Smooth muscle cell (in vitro differentiated cells): ENCODE measurements around the gene AP1AR. TPM values are rescaled to one million over a fixed set of nuclear protein-coding genes. Genes with fewer than 3 reads are reported as not detected.

ENCODE experiments used
- DNase-seq: peaks from one replicate; lab custom pipeline; 2025; ENCODE audit not compliant: unreplicated experiment; lab: John Stamatoyannopoulos, UW
- H2AFZ ChIP-seq: fragments of 200-600 bp; sonication (generic); 2 replicates; pipeline ENCODE4 v1.6.0; 2016; ENCODE audit warnings: antibody characterized with exemption, low read depth, mild to moderate bottlenecking
- H3F3A ChIP-seq: fragments of 200-600 bp; sonication (generic); 2 replicates; pipeline ENCODE4 v1.6.0; 2017; ENCODE audit warnings: antibody characterized with exemption, low read depth
- H3K27ac ChIP-seq: fragments of 200-600 bp; sonication (generic); 2 replicates; pipeline ENCODE4 v1.5.1; 2016; ENCODE audit warnings: low read depth, mild to moderate bottlenecking
- H3K27me3 ChIP-seq: fragments of 200-600 bp; sonication (generic); 2 replicates; pipeline ENCODE4 v1.6.1; 2016; ENCODE audit warnings: low read depth, mild to moderate bottlenecking
- H3K36me3 ChIP-seq: fragments of 200-600 bp; sonication (generic); 2 replicates; pipeline ENCODE4 v1.5.1; 2016; ENCODE audit warnings: low read depth
- H3K4me1 ChIP-seq: fragments of 200-600 bp; sonication (generic); 2 replicates; pipeline ENCODE4 v1.5.1; 2016; ENCODE audit warnings: low read depth
- H3K4me2 ChIP-seq: fragments of 200-600 bp; sonication (generic); 2 replicates; pipeline ENCODE4 v1.6.0; 2016; ENCODE audit warnings: mild to moderate bottlenecking
- H3K4me3 ChIP-seq: fragments of 200-600 bp; sonication (generic); 2 replicates; pipeline ENCODE4 v1.5.1; 2016; ENCODE audit warnings: mild to moderate bottlenecking
- H3K79me2 ChIP-seq: fragments of 200-600 bp; sonication (generic); 2 replicates; pipeline ENCODE4 v1.6.0; 2016; ENCODE audit warnings: low read depth, mild to moderate bottlenecking
- H3K9ac ChIP-seq: fragments of 200-600 bp; sonication (generic); 2 replicates; pipeline ENCODE4 v1.6.0; 2016; ENCODE audit warnings: low read depth
- H3K9me3 ChIP-seq: fragments of 200-600 bp; sonication (generic); replicated peaks from 2 replicates; pipeline ENCODE4 v1.5.1; 2016; ENCODE audit warnings: low read depth
- H4K20me1 ChIP-seq: fragments of 200-600 bp; sonication (generic); 2 replicates; pipeline ENCODE4 v1.6.0; 2016; ENCODE audit warnings: low read depth
- CTCF ChIP-seq: fragments of 200-600 bp; sonication (generic); IDR thresholded peaks from 2 replicates; pipeline ENCODE4 v1.5.1; 2017; ENCODE audit warnings: borderline replicate concordance, mild to moderate bottlenecking, antibody characterized with exemption; ENCODE audit not compliant: insufficient read depth, poor library complexity, severe bottlenecking
- WGBS: methylation state at CpG from one replicate; pipeline ENCODE4 v1.1.7; 2016; ENCODE audit warnings: low lambda C conversion rate; 5-methylcytosine and 5-hydroxymethylcytosine counted together
- polyA plus RNA-seq: library from polyadenylated mRNA; unstranded; fragments of >200 nt; fragmentation: Nextera tagmentation; extraction: Ambion mirVana; gene quantifications from 2 replicates; pipeline ENCODE4 v1.2.1, GENCODE V29; 2016
- total RNA-seq: library from RNA; depleted of rRNA; stranded (reverse); fragments of >200 nt; gene quantifications from 2 replicates; pipeline ENCODE4 v1.2.3, GENCODE V29; 2014

AP1AR gene
- total and polyA plus RNA-seq, 2 experiments from 2014 or later: 11.1 to 23.0 TPM

- no peaks in the 10 kb centered on the region for H3K9me3 ChIP-seq
- H3K27ac ChIP-seq: no peak overlapping the region
- no peaks in the 10 kb centered on the region for H3K27me3 ChIP-seq
- H3K36me3 ChIP-seq: no peaks in the 10 kb centered on the region
- H3K4me1 ChIP-seq: no peaks in the 10 kb centered on the region
- H3K9ac ChIP-seq: no peak overlapping the region
- H4K20me1 ChIP-seq: no peaks in the 10 kb centered on the region
- 80% methylated on average over 1 of the region's 1 CpG for WGBS
- no peak overlapping the region for H3K4me2 ChIP-seq
- no peak for DNase-seq
- TF ChIP-seq CTCF: no peak
- H3F3A ChIP-seq: no peaks in the 10 kb centered on the region
- no peak overlapping the region for H3K4me3 ChIP-seq
- H3K79me2 ChIP-seq: no peaks in the 10 kb centered on the region
- no peak overlapping the region for H2AFZ ChIP-seq
Measured at GRCh38 chr4:112210777-112211176, 20.8 kb upstream of the AP1AR start.

GRCh38 chr4:112213091-112213490 lies 18.5 kb upstream of the AP1AR start:
- WGBS: 83% methylated on average over 2 of the region's 2 CpGs
- Histone ChIP-seq H3K9ac (no peak overlapping the region), H3K9me3 (no peaks in the 10 kb centered on the region), H3K79me2 (no peaks in the 10 kb centered on the region), H4K20me1 (no peaks in the 10 kb centered on the region), H3K27me3 (no peaks in the 10 kb centered on the region), H3K36me3 (no peaks in the 10 kb centered on the region), H2AFZ (no peak overlapping the region), H3K4me2 (no peak overlapping the region), H3K4me1 (no peaks in the 10 kb centered on the region), H3K27ac (no peak overlapping the region), H3F3A (no peaks in the 10 kb centered on the region), H3K4me3 (no peak overlapping the region)
- DNase-seq: no peak
- no peak for TF ChIP-seq CTCF

- H3K79me2 ChIP-seq: no peaks in the 10 kb centered on the region
- no peak for TF ChIP-seq CTCF
- H3K9ac ChIP-seq: no peak overlapping the region
- WGBS: 67% methylated on average over 3 of the region's 3 CpGs
- H3K4me1 ChIP-seq: no peaks in the 10 kb centered on the region
- no peak overlapping the region for H3K4me3 ChIP-seq
- H4K20me1 ChIP-seq: no peaks in the 10 kb centered on the region
- H3K9me3 ChIP-seq: no peaks in the 10 kb centered on the region
- H2AFZ ChIP-seq: no peak overlapping the region
- no peaks in the 10 kb centered on the region for H3F3A ChIP-seq
- no peak overlapping the region for H3K27ac ChIP-seq
- no peaks in the 10 kb centered on the region for H3K27me3 ChIP-seq
- DNase-seq: no peak
- no peaks in the 10 kb centered on the region for H3K36me3 ChIP-seq
- H3K4me2 ChIP-seq: no peak overlapping the region
Measured at GRCh38 chr4:112213856-112214255, 17.7 kb upstream of the AP1AR start.

- H3K4me2 ChIP-seq: no peak overlapping the region
- H4K20me1 ChIP-seq: no peaks in the 10 kb centered on the region
- no peaks in the 10 kb centered on the region for H3F3A ChIP-seq
- no peak overlapping the region for H3K4me3 ChIP-seq
- H3K27me3 ChIP-seq: no peaks in the 10 kb centered on the region
- no peaks in the 10 kb centered on the region for H3K36me3 ChIP-seq
- H3K79me2 ChIP-seq: no peaks in the 10 kb centered on the region
- no peak overlapping the region for H2AFZ ChIP-seq
- H3K4me1 ChIP-seq: no peaks in the 10 kb centered on the region
- TF ChIP-seq CTCF: peak; percentile 33
- no peak overlapping the region for H3K27ac ChIP-seq
- DNase-seq: no peak
- no peak overlapping the region for H3K9ac ChIP-seq
- H3K9me3 ChIP-seq: no peaks in the 10 kb centered on the region
Measured at GRCh38 chr4:112214390-112215264, 17.0 kb upstream of the AP1AR start.
